Kidney epithelial cell (primary cell): ENCODE data around the gene ADAMTS2. TPM values are rescaled to one million over a fixed set of nuclear protein-coding genes. Genes with fewer than 3 reads are reported as not detected.

ENCODE experiments used
- DNase-seq: peaks from one replicate; pipeline ENCODE4 v3.0.0-alpha.2; 2010; ENCODE audit warnings: low read depth
- H3K27me3 ChIP-seq: 2 replicates; pipeline ENCODE4 v1.6.0; 2011; ENCODE audit warnings: low read length; ENCODE audit not compliant: control insufficient read depth, insufficient read depth
- H3K36me3 ChIP-seq: 2 replicates; pipeline ENCODE4 v1.5.1; 2011; ENCODE audit warnings: low read length; ENCODE audit not compliant: control insufficient read depth, insufficient read depth
- H3K4me3 ChIP-seq: 2 replicates; pipeline ENCODE4 v1.5.1; 2011; ENCODE audit warnings: low read depth, mild to moderate bottlenecking, control low read depth, low read length
- CTCF ChIP-seq: IDR thresholded peaks from 2 replicates; pipeline ENCODE4 v1.5.1; 2011; ENCODE audit warnings: mild to moderate bottlenecking, moderate library complexity, low read length, control low read depth, inconsistent platforms; ENCODE audit not compliant: insufficient read depth, poor library complexity, severe bottlenecking
- total RNA-seq: library from RNA; depleted of rRNA; stranded (reverse); fragments of >200 nt; gene quantifications from 2 replicates; pipeline ENCODE4 v1.2.3, GENCODE V29; 2015

ADAMTS2 gene
- total RNA-seq, 1 donor from 2014 or later, result 1.8 TPM

- TF ChIP-seq CTCF, result no peak
- Histone ChIP-seq H3K36me3 (no peaks in the 10 kb centered on the region), H3K4me3 (no peak overlapping the region), H3K27me3 (no peaks in the 10 kb centered on the region)
- no peak for DNase-seq
These were observed 38.9 kb downstream of the ADAMTS2 start for GRCh38 chr5:179306191-179307012.

GRCh38 chr5:179304871-179305270, 40.4 kb downstream of the ADAMTS2 start:
- Histone ChIP-seq H3K36me3 (no peaks in the 10 kb centered on the region), H3K27me3 (no peaks in the 10 kb centered on the region), H3K4me3 (no peak overlapping the region)
- no peak for DNase-seq
- no peak for TF ChIP-seq CTCF

GRCh38 chr5:179304466-179304865, 40.8 kb downstream of the ADAMTS2 start:
- DNase-seq, result no peak
- Histone ChIP-seq H3K36me3 (no peaks in the 10 kb centered on the region), H3K4me3 (no peak overlapping the region), H3K27me3 (no peaks in the 10 kb centered on the region)
- no peak for TF ChIP-seq CTCF

GRCh38 chr5:179303451-179304200, 41.6 kb downstream of the ADAMTS2 start:
- Histone ChIP-seq H3K27me3 (no peaks in the 10 kb centered on the region), H3K4me3 (no peak overlapping the region), H3K36me3 (no peaks in the 10 kb centered on the region)
- TF ChIP-seq CTCF, result no peak
- DNase-seq, result no peak

- no peaks in the 10 kb centered on the region for H3K36me3 ChIP-seq
- no peak for DNase-seq
- no peaks in the 10 kb centered on the region for H3K27me3 ChIP-seq
- H3K4me3 ChIP-seq, result no peak overlapping the region
- TF ChIP-seq CTCF, result no peak
These were observed 42.6 kb downstream of the ADAMTS2 start for GRCh38 chr5:179302499-179303185.
